Endothelial cell of umbilical vein (primary cell): Measurements from ENCODE around the gene HIRA. TPM values are rescaled to one million over a fixed set of nuclear protein-coding genes. Genes with fewer than 3 reads are reported as not detected.

Source experiments
- BruUV-seq: library from RNA; stranded (reverse); fragments of 400-500 nt; replicated peaks from 2 replicates; lab custom pipeline; 2021; lab: Mats Ljungman, UMichigan
- CTCF ChIA-PET: fragments of 300-600, 350-600 bp; sonication (Branson Sonifier 250); formaldehyde crosslinking; loops from one replicate; lab custom pipeline; 2021; ENCODE audit warnings: antibody characterized with exemption, inconsistent platforms; lab: Charles Lee
- POLR2A ChIA-PET: fragments of 300-600, 350-600 bp; sonication (Branson Sonifier 250); formaldehyde crosslinking; loops from one replicate; lab custom pipeline; 2021; ENCODE audit warnings: antibody characterized with exemption, inconsistent platforms; lab: Charles Lee
- DNase-seq: peaks from one replicate; pipeline ENCODE4 v3.0.0-alpha.2; 2011; ENCODE audit warnings: low read depth, low spot score
- FAIRE-seq: peaks from 2 replicates; lab custom pipeline; 2011; peaks lifted over from hg19 to GRCh38; lab: Jason Lieb, UNC
- H2AFZ ChIP-seq: 2 replicates; pipeline ENCODE4 v1.6.0; 2012; ENCODE audit warnings: low read depth, low read length, control low read depth, inconsistent platforms
- H3K27ac ChIP-seq: 2 replicates; pipeline ENCODE4 v1.5.1; 2011; ENCODE audit warnings: low read depth, mild to moderate bottlenecking, control low read depth, low read length, moderate library complexity; ENCODE audit not compliant: insufficient read depth
- H3K27me3 ChIP-seq, 2 experiments: 2 replicates each; pipeline versions ENCODE4 v1.6.0 to v1.6.1; 2011; ENCODE audit warnings: low read length in 2 of 2, mixed read lengths in 1 of 2; ENCODE audit not compliant: control insufficient read depth in 2 of 2, insufficient read depth in 2 of 2
- H3K36me3 ChIP-seq, 2 experiments: 2 replicates in 1 of 2; 3 replicates in 1 of 2; pipeline ENCODE4 v1.5.1; 2011; ENCODE audit warnings: low read length in 2 of 2, mild to moderate bottlenecking in 1 of 2, moderate library complexity in 1 of 2; ENCODE audit not compliant: control insufficient read depth in 2 of 2, insufficient read depth in 2 of 2; ENCODE audit errors: extremely low read depth in 1 of 2
- H3K4me1 ChIP-seq: 3 replicates; pipeline ENCODE4 v1.5.1; 2011; ENCODE audit warnings: mild to moderate bottlenecking, low read length; ENCODE audit not compliant: control insufficient read depth, insufficient read depth; ENCODE audit errors: extremely low read depth
- H3K4me2 ChIP-seq: 2 replicates; pipeline ENCODE4 v1.6.1; 2011; ENCODE audit warnings: low read length, control low read depth, mixed read lengths; ENCODE audit not compliant: insufficient read depth
- H3K4me3 ChIP-seq, 3 experiments: fragments of 200-600 bp in 1 of 3; sonication (generic), shearing (Covaris generic) in 1 of 3; replicated peaks in 1 of 3; 2 replicates each; pipeline ENCODE4 v1.5.1; 2011 to 2016; ENCODE audit warnings: control low read depth in 3 of 3, low read length in 3 of 3, mild to moderate bottlenecking in 2 of 3, inconsistent platforms in 1 of 3, low read depth in 1 of 3, moderate library complexity in 1 of 3; ENCODE audit not compliant: insufficient read depth in 1 of 3
- H3K79me2 ChIP-seq: 2 replicates; pipeline ENCODE4 v1.6.0; 2012; ENCODE audit warnings: low read length, inconsistent platforms; ENCODE audit not compliant: control insufficient read depth, insufficient read depth
- H3K9ac ChIP-seq: replicated peaks from 2 replicates; pipeline ENCODE3; 2011; ENCODE audit warnings: low read length, control low read depth; ENCODE audit not compliant: insufficient read depth; ENCODE audit errors: extremely low read depth
- H3K9me1 ChIP-seq: replicated peaks from 3 replicates; pipeline ENCODE4 v1.6.0; 2011; ENCODE audit warnings: mild to moderate bottlenecking, low read length; ENCODE audit not compliant: control insufficient read depth, insufficient read depth; ENCODE audit errors: extremely low read depth
- H3K9me3 ChIP-seq: replicated peaks from 2 replicates; pipeline ENCODE4 v1.5.1; 2012; ENCODE audit warnings: low read length, inconsistent platforms; ENCODE audit not compliant: control insufficient read depth, insufficient read depth
- H4K20me1 ChIP-seq: replicated peaks from 2 replicates; pipeline ENCODE3; 2011; ENCODE audit warnings: mild to moderate bottlenecking, low read length; ENCODE audit not compliant: control insufficient read depth, insufficient read depth; ENCODE audit errors: extremely low read depth
- EZH2 ChIP-seq: IDR thresholded peaks from 2 replicates; pipeline ENCODE4 v1.6.1; 2012; ENCODE audit warnings: borderline replicate concordance, low read depth, mild to moderate bottlenecking, moderate library complexity, low read length, inconsistent platforms; ENCODE audit not compliant: severe bottlenecking
- FOS ChIP-seq: IDR thresholded peaks from 2 replicates; pipeline ENCODE4 v1.6.1; 2011; ENCODE audit warnings: mild to moderate bottlenecking, low read length, moderate library complexity, borderline replicate concordance; ENCODE audit not compliant: insufficient read depth
- GATA2 ChIP-seq: IDR thresholded peaks from 2 replicates; pipeline ENCODE4 v1.7.0; 2011; ENCODE audit warnings: low read depth, mild to moderate bottlenecking, moderate library complexity, mixed read lengths, low read length; ENCODE audit not compliant: insufficient read length, insufficient read depth
- JUN ChIP-seq: IDR thresholded peaks from 2 replicates; pipeline ENCODE4 v1.6.1; 2011; ENCODE audit warnings: borderline replicate concordance, low read depth; ENCODE audit not compliant: insufficient read length, insufficient read depth
- MAX ChIP-seq: IDR thresholded peaks from 2 replicates; pipeline ENCODE4 v1.6.1; 2011; ENCODE audit not compliant: insufficient read depth, insufficient read length
- MYC ChIP-seq: IDR thresholded peaks from one replicate; pipeline ENCODE4 v1.6.1; 2011; ENCODE audit warnings: mild to moderate bottlenecking, low read depth, low read length
- POLR2A ChIP-seq: IDR thresholded peaks from 2 replicates; pipeline ENCODE4 v1.6.1; 2012; ENCODE audit warnings: low read depth, mild to moderate bottlenecking, control low read depth, low read length
- POLR2AphosphoS5 ChIP-seq: IDR thresholded peaks from 2 replicates; pipeline ENCODE4 v1.6.1; 2012; ENCODE audit warnings: low read depth, mild to moderate bottlenecking, control low read depth, low read length, moderate library complexity; ENCODE audit not compliant: insufficient read depth
- dilution Hi-C: fragments of 300-500 bp; cut with MboI; formaldehyde crosslinking; loops from one replicate; pipeline ENCODE4 v1.15.0; 2019; ENCODE audit warnings: low sequenced_read_pairs; ENCODE audit not compliant: extremely low pct_ligation_motif_present
- intact Hi-C: fragments of 100-400 bp; cut with micrococcal nuclease; formaldehyde crosslinking; loops from one replicate; pipeline ENCODE4 v1.10.0; 2022
- polyA plus RNA-seq, 4 experiments: library from polyadenylated mRNA; depleted of rRNA in 3 of 4; stranded (reverse) in 3 of 4; unstranded in 1 of 4; fragments of >200 nt; gene quantifications; 2 replicates each; pipeline versions ENCODE4 v1.2.1 to v1.2.3, GENCODE V29; 2011 to 2012; ENCODE audit warnings: missing spikeins in 1 of 4
- total RNA-seq: library from RNA; stranded (reverse); gene quantifications from 2 replicates; pipeline ENCODE4 v1.2.3, GENCODE V29; 2021
- TF ChIP-seq, protein P1 (sequence below), 2 donors: IDR thresholded peaks; 1 replicate in 1 of 2; 2 replicates in 1 of 2; pipeline ENCODE4 v1.5.1; 2011; ENCODE audit warnings: low read length in 2 of 2, mild to moderate bottlenecking in 2 of 2, moderate library complexity in 2 of 2, control low read depth in 1 of 2, inconsistent platforms in 1 of 2, low read depth in 1 of 2; ENCODE audit not compliant: insufficient read depth in 1 of 2; ENCODE audit errors: extremely low read depth in 1 of 2

Gene HIRA
- total and polyA plus RNA-seq, 2 donors (not counting 3 experiments of a cell fraction or from before 2014, with no cell fraction given): 17.3 to 27.7 TPM

GRCh38 chr22:19387575-19387974, 44.0 kb downstream of the HIRA start:
- FAIRE-seq (no peak), DNase-seq (no peak)
- H3K9ac ChIP-seq: no peak overlapping the region
- no peaks in the 10 kb centered on the region for H3K9me3 ChIP-seq
- H3K4me2 ChIP-seq: no peak overlapping the region
- no peaks in the 10 kb centered on the region for H3K27me3 ChIP-seq
- no peak overlapping the region for H3K4me3 ChIP-seq
- ChIA-PET POLR2A (no interaction called here), CTCF (interaction anchor here (1.5 kb wide), 1 partner anchor 242 kb away, joined by 5 read pairs; no protein-coding TSS in a partner anchor)
- H3K36me3 ChIP-seq: peaks cover 42 to 47% of the 10 kb centered on the region in 2 experiments
- no peaks in the 10 kb centered on the region for H4K20me1 ChIP-seq
- H3K9me1 ChIP-seq: no peaks in the 10 kb centered on the region
- no TSS peak for BruUV-seq
- intact Hi-C loops (no loop called here), dilution Hi-C loops (no loop called here)
- H2AFZ ChIP-seq: no peak overlapping the region
- TF ChIP-seq MYC: no peak
- no peak for TF ChIP-seq EZH2
- no peak for TF ChIP-seq JUN
- TF ChIP-seq POLR2A: no peak
- no peak for TF ChIP-seq POLR2AphosphoS5
- TF ChIP-seq GATA2: no peak
- TF ChIP-seq, protein P1, sequence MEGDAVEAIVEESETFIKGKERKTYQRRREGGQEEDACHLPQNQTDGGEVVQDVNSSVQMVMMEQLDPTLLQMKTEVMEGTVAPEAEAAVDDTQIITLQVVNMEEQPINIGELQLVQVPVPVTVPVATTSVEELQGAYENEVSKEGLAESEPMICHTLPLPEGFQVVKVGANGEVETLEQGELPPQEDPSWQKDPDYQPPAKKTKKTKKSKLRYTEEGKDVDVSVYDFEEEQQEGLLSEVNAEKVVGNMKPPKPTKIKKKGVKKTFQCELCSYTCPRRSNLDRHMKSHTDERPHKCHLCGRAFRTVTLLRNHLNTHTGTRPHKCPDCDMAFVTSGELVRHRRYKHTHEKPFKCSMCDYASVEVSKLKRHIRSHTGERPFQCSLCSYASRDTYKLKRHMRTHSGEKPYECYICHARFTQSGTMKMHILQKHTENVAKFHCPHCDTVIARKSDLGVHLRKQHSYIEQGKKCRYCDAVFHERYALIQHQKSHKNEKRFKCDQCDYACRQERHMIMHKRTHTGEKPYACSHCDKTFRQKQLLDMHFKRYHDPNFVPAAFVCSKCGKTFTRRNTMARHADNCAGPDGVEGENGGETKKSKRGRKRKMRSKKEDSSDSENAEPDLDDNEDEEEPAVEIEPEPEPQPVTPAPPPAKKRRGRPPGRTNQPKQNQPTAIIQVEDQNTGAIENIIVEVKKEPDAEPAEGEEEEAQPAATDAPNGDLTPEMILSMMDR (IDR thresholded peaks at IDR 0.05; ENCODE audit: extremely low read depth in 1 of 2, insufficient read depth in 1 of 2, low read depth in 1 of 2, low read length in 2 of 2): no peak
- no peak for TF ChIP-seq MAX
- TF ChIP-seq FOS: no peak
- no peaks in the 10 kb centered on the region for H3K79me2 ChIP-seq
- no peaks in the 10 kb centered on the region for H3K4me1 ChIP-seq
- no peak overlapping the region for H3K27ac ChIP-seq
